IPS-15b (cell line): ENCODE measurements around the gene AMZ1.
"Not testable (repeated sequence)": the region's sequence is repeated elsewhere in the genome, so short reads cannot be mapped to it uniquely, and the experiment has no call there.

Experiments
- H3K27me3 ChIP-seq: one replicate; pipeline ENCODE4 v1.6.1; 2013; ENCODE audit warnings: low read length; ENCODE audit not compliant: control insufficient read depth, insufficient read depth
- H3K36me3 ChIP-seq: one replicate; pipeline ENCODE4 v1.6.1; 2013; ENCODE audit warnings: low read length; ENCODE audit not compliant: control insufficient read depth, insufficient read depth
- H3K4me1 ChIP-seq: one replicate; pipeline ENCODE4 v1.6.1; 2013; ENCODE audit warnings: mild to moderate bottlenecking, low read length; ENCODE audit not compliant: control insufficient read depth, insufficient read depth
- H3K4me3 ChIP-seq: one replicate; pipeline ENCODE4 v1.5.1; 2013; ENCODE audit warnings: low read depth, low read length
- H3K9ac ChIP-seq: one replicate; pipeline ENCODE4 v1.6.1; 2013; ENCODE audit warnings: low read depth, mild to moderate bottlenecking, low read length
- H3K9me3 ChIP-seq: one replicate; pipeline ENCODE4 v1.6.1; 2013; ENCODE audit warnings: mild to moderate bottlenecking, low read length; ENCODE audit not compliant: control insufficient read depth, insufficient read depth

AMZ1 gene

GRCh38 chr7:2719007-2719406 is 31.0 kb downstream of the AMZ1 start:
- Histone ChIP-seq H3K4me1 (no peaks in the 10 kb centered on the region), H3K27me3 (no peaks in the 10 kb centered on the region), H3K4me3 (no peak overlapping the region), H3K9ac (no peak overlapping the region), H3K9me3 (no peaks in the 10 kb centered on the region), H3K36me3 (peaks cover 19% of the 10 kb centered on the region)

DNA sequence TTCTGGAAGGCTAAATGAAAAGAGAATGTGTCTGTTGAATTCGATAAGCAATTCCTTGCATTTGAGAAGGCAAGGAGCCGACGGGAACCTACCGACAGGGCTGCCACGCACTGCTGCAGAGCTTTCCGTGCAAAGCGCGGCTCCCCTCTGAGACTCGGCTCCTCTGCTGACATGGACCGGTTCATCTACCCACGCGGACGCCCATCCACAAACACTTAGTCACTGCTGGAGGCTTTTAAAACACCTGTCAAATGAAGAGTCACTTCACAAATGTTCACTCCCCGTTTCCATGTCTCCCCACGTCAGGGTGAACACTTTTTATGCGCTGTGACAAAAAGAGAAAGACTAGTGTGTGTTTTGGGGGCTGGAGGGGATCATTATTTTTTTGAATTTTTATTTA is 32.0 kb downstream of the AMZ1 start:
- H3K9me3 ChIP-seq = no peaks in the 10 kb centered on the region
- no peak overlapping the region for H3K9ac ChIP-seq
- no peak overlapping the region for H3K4me3 ChIP-seq
- peaks cover 19% of the 10 kb centered on the region for H3K36me3 ChIP-seq
- H3K27me3 ChIP-seq = no peaks in the 10 kb centered on the region
- H3K4me1 ChIP-seq = no peaks in the 10 kb centered on the region

GRCh38 chr7:2721842-2722241 is 33.8 kb downstream of the AMZ1 start:
- Histone ChIP-seq H3K9ac (no peak overlapping the region), H3K4me3 (no peak overlapping the region), H3K9me3 (no peaks in the 10 kb centered on the region), H3K27me3 (no peaks in the 10 kb centered on the region), H3K4me1 (no peaks in the 10 kb centered on the region), H3K36me3 (peaks cover 19% of the 10 kb centered on the region)

DNA sequence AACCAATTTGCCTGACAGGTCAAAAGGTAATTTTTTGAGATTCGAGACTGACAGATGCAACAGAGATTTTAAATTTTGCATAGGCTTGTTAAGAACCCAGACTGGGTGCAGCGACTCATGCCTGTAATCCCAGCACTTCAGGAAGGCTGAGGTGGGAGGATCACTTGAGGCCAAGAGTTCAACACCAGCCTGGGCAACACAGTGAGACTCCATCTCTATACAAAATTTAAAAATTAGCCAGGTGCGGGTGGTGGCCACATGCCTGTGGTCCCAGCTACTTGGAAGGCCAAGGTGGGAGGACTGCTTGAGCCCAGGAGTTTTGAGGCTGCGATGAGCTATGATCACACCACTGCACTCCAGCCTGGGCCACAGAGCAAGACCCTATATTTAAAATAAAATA is 34.6 kb downstream of the AMZ1 start:
- no peaks in the 10 kb centered on the region for H3K9me3 ChIP-seq
- H3K4me3 ChIP-seq = no peak overlapping the region
- no peaks in the 10 kb centered on the region for H3K27me3 ChIP-seq
- H3K9ac ChIP-seq = no peak overlapping the region
- peaks cover 19% of the 10 kb centered on the region for H3K36me3 ChIP-seq
- H3K4me1 ChIP-seq = no peaks in the 10 kb centered on the region

GRCh38 chr7:2723138-2723850 is 35.3 kb downstream of the AMZ1 start:
- Histone ChIP-seq H3K27me3 (no peaks in the 10 kb centered on the region), H3K4me3 (no peak overlapping the region), H3K4me1 (no peaks in the 10 kb centered on the region), H3K9me3 (no peaks in the 10 kb centered on the region), H3K36me3 (peaks cover 12% of the 10 kb centered on the region), H3K9ac (no peak overlapping the region)

- H3K36me3 ChIP-seq = peaks cover 12% of the 10 kb centered on the region
- not testable (repeated sequence) for H3K4me1 ChIP-seq, H3K9me3 ChIP-seq, H3K4me3 ChIP-seq, H3K9ac ChIP-seq, H3K27me3 ChIP-seq
These were observed 36.0 kb downstream of the AMZ1 start for GRCh38 chr7:2724036-2724435.

- no peaks in the 10 kb centered on the region for H3K9me3 ChIP-seq
- H3K9ac ChIP-seq = no peak overlapping the region
- H3K27me3 ChIP-seq = no peaks in the 10 kb centered on the region
- H3K4me3 ChIP-seq = no peak overlapping the region
- H3K4me1 ChIP-seq = no peaks in the 10 kb centered on the region
- peaks cover 16% of the 10 kb centered on the region for H3K36me3 ChIP-seq
These were observed 36.6 kb downstream of the AMZ1 start for GRCh38 chr7:2724453-2725177.

GRCh38 chr7:2725178-2726105 is 37.4 kb downstream of the AMZ1 start:
- no peak overlapping the region for H3K4me3 ChIP-seq
- H3K27me3 ChIP-seq = no peaks in the 10 kb centered on the region
- H3K9ac ChIP-seq = no peak overlapping the region
- H3K4me1 ChIP-seq = no peaks in the 10 kb centered on the region
- peaks cover 20% of the 10 kb centered on the region for H3K36me3 ChIP-seq
- no peaks in the 10 kb centered on the region for H3K9me3 ChIP-seq

- H3K4me1 ChIP-seq = no peaks in the 10 kb centered on the region
- H3K9ac ChIP-seq = no peak overlapping the region
- no peaks in the 10 kb centered on the region for H3K27me3 ChIP-seq
- H3K4me3 ChIP-seq = no peak overlapping the region
- H3K9me3 ChIP-seq = no peaks in the 10 kb centered on the region
- H3K36me3 ChIP-seq = peaks cover 25% of the 10 kb centered on the region
These were observed 38.5 kb downstream of the AMZ1 start for GRCh38 chr7:2726316-2727018.

DNA sequence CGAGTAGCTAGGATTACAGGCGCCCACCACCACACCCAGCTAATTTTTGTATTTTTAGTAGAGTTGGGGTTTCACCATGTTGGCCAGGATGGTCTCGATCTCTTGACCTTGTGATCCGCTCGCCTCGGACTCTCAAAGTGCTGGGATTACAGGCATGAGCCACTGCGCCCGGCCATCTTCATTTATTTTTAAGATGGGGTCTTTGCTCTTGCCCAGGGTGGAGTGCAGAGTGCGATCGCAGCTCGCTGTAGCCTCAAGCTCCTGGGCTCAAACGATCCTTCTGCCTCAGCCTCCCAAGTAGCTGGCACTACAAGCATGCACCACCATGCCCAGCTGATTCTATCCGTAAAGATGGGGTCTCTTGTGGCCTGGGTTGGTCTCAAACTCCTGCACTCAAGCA is 39.2 kb downstream of the AMZ1 start:
- not testable (repeated sequence) for H3K9ac ChIP-seq, H3K9me3 ChIP-seq, H3K4me1 ChIP-seq, H3K27me3 ChIP-seq, H3K4me3 ChIP-seq
- H3K36me3 ChIP-seq = peaks cover 25% of the 10 kb centered on the region

- Histone ChIP-seq H3K9ac (no peak overlapping the region), H3K4me1 (no peaks in the 10 kb centered on the region), H3K9me3 (no peaks in the 10 kb centered on the region), H3K27me3 (no peaks in the 10 kb centered on the region), H3K36me3 (peaks cover 25% of the 10 kb centered on the region), H3K4me3 (no peak overlapping the region)
These were observed 40.5 kb downstream of the AMZ1 start for GRCh38 chr7:2728316-2729030.
